GM19452 (cell line): ENCODE data around the gene NSRP1.
"Not testable (repeated sequence)": the region's sequence is repeated elsewhere in the genome, so short reads cannot be mapped to it uniquely, and the experiment has no call there.

Experiments used
- ATAC-seq: cut with Tn5 transposase; IDR thresholded peaks from one replicate; pipeline ENCODE4 v1.9.1; 2021; ENCODE audit not compliant: unreplicated experiment

Gene NSRP1

DNA sequence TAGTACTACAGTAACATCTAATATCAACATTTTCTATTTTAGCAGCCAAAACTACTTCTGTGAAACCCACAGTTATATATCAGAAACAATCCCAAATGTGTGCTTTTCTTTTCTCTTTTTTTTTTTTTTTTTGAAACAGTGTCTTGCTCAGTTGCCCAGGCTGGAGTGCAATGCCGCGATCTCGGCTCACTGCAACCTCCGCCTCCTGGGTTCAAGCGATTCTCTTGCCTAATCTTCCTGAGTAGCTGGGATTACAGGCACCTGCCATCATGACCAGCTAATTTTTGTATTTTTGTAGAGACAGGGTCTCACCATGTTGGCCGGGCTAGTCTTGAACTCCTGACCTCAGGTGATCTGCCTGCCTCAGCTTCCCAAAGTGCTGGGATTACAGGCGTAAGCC is 2.0 kb downstream of the NSRP1 start:
- not testable (repeated sequence) for ATAC-seq

DNA sequence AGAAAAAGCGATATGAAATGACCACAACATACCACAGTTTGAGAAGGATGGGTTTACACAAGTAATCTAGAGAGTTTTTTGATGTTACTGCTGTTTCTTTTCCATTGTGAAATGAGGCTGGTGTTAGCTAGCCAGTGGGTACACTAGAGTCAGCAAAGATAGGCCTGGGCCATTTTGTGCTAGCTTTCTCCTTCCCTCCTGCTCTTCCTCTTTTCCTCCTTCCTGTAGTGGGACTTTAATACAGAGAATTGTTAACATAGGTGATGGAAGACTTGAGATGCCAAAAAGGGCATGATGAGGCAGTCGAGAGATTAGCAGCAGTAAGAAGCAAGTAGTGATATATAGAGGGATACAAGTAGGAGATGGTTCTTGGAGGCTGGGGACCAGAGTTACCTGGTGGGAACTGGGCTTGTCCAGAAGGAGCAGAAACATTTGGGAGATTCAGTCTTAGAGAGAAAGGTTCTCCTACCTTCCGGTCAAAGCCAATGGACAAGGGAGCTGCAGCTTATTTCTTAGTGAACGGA is 7.7 kb downstream of the NSRP1 start:
- ATAC-seq: no peak

DNA sequence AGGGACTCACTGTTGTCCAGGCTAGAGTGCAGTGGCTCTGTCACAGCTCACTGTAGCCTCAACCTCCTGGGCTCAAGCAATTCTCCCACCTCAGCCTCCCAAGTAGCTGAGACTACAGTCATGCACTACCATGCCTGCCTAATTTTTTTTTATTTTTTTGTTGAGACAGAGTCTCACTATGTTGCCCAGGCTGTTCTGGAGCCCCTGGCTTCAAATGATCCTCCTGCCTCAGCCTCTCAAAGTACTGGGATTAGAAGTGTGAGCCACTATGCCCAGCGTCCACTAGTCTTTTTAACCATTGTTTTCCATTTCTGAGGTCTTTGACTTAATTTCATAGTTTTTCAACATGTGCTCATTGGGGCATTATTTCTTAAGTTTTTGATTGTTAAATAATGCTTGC is 13.5 kb downstream of the NSRP1 start:
- no peak for ATAC-seq

DNA sequence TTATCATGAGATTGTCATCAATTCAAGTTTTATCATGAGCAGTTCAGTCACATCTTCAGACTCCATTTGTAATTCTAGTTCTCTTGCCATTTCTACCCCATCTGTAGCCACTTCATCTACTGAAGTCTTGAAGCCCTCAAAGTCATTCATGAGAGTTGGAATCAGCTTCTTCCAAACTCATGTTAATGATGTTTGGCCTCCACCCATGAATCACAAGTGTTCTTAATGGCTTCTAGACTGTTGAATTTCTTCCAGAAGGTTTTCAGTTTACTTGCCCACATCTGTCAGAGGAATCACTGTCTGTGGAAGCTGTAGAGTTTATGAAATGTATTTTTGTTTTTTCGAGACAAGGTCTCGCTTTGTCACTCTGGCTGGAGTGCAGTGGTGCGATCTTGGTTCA is 16.0 kb downstream of the NSRP1 start:
- no peak for ATAC-seq

DNA sequence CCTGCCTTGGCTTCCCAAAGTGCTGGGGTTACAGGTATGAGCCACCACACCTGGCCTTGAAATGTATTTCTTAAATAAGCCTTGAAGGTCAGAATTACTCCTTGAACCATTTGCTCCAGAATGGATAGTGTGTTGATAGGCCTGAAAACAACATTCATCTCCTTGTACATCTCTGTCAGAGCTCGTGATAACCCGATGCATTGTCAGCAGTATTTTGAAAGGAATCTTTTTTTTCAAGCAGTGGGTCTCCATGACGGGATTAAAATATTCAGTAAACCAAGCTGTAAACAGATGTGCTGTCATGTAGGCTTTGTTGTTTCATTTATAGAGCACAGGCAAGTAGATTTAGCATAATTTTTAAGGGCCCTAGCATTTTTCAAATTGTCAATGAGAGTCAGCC is 16.6 kb downstream of the NSRP1 start:
- no peak for ATAC-seq

DNA sequence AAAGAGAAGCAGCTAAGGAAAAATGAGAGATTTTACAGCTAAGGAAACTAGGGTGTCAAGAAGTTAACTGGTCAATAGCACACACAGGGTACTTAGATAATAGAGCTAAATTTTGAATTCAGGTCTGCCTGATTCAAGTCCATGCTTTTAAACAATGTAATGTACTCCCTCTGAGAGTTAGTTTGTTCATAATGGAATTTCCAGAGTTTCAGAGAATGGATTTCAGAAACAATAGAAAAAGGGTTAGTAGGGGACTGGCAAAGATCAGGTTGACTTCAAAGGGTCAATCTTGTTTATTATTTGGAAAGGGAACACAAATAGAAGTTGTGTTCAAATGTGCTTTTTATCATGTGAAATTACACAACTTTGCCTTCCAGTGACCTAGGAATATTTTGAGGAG is 17.9 kb downstream of the NSRP1 start:
- no peak for ATAC-seq

DNA sequence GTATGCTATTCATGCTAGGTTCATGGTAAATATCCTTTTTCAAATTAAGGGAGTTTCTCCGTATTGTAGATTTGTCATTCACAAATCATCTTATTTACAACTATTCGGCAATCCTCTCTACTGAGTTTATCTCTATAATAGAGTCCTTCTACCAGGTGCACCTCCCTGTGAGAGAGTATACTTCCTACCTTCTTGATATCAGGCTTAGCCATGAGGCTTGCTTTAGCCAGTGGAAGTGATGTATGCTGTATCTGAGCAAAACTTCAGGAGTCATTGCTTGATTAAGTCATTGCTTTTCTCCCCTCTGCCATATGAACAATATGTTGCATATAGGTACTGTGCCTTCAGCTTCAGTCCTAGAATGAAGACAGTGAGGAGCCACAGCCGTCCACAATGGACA is 20.5 kb downstream of the NSRP1 start:
- ATAC-seq: no peak

DNA sequence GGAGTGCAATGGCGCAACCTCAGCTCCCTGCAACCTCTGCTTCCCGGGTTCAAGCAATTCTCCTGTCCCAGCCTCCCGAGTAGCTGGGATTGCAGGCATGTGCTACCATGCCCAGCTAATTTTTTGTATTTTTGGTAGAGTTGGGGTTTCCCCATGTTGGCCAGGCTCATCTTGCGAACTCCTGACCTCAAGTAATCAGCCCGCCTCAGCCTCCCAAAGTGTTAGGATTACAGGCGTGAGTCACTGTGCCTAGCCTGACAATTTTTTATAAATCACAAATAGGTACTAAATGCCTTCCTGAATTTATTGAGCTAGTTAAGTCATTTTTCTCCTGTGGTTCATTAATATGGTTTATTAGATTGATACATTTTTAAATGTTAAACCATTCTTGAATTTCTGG is 31.2 kb downstream of the NSRP1 start:
- not testable (repeated sequence) for ATAC-seq

DNA sequence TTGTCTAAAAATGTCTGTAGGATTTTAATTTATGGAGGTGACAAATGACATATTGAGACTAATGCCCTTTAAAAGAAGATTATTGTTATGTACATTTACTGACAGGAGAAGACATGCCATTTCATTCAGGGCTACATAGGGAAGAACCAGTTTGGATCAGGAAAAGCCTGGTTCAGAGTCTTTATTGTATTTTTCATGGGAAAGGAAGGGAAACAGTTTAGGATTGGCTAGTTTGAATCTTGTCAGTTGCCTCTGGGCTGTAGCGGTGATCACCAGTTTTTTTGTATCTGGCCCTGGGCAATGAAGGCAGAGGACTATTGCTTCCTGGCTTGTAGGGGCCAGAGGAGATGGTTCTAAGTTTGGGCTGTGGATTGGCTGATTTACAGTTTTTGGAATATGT is 31.8 kb downstream of the NSRP1 start:
- ATAC-seq: no peak

DNA sequence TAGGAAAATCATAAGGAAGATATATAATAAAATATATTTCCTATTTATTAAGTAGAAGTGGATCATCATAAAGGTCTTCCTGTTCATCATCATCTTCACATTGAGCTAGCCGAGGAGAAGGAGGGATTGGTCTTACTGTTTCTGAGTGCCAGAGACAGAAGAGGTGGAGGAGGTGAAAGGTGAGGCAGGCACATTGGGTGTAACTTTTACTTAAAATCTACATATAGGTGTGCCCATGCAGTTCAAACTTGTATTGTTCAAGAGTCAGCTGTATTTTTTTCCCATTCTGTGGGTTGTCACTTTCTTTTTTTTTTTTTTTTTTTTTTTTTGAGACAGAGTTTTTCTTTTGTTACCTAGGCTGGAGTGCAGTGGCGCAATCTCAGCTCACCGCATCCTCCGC is 34.9 kb downstream of the NSRP1 start:
- ATAC-seq: no peak

DNA sequence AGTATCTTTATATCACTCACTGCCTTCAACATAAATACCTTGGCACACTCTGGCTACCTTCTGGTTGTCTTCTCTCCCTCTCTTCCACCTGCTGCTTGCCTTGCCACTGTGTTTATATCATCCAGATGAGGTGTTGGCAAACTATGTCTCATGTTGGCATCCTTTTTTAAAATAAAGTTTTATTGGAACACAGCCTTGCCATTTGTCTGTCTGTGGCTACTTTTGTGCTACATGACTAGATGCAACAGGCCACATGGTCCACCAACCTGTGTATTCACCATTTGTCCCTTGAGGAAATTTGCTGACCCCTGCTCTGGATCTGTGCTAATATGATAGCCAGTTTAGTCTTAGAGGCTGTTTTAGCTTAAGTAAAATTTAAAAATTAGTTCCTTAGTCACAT is 36.8 kb downstream of the NSRP1 start:
- no peak for ATAC-seq

DNA sequence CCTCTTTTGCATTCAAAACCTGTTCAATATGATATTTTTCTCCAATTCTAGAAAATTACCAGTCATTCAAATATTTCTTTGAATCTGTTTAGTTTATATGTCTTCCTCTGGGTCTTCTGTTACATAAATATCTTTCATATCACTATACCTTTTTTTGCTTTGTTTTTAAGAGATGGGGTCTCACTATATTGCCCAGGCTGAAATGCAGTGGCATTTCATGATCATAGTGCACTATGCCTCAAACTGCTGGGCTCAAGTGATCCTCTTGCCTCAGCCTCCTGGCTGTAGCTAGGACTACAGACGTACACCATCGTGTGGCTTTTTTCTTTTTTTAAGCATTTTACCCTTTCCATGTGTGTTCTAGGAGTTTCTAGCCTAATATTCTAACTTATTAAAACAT is 38.8 kb downstream of the NSRP1 start:
- ATAC-seq: no peak

DNA sequence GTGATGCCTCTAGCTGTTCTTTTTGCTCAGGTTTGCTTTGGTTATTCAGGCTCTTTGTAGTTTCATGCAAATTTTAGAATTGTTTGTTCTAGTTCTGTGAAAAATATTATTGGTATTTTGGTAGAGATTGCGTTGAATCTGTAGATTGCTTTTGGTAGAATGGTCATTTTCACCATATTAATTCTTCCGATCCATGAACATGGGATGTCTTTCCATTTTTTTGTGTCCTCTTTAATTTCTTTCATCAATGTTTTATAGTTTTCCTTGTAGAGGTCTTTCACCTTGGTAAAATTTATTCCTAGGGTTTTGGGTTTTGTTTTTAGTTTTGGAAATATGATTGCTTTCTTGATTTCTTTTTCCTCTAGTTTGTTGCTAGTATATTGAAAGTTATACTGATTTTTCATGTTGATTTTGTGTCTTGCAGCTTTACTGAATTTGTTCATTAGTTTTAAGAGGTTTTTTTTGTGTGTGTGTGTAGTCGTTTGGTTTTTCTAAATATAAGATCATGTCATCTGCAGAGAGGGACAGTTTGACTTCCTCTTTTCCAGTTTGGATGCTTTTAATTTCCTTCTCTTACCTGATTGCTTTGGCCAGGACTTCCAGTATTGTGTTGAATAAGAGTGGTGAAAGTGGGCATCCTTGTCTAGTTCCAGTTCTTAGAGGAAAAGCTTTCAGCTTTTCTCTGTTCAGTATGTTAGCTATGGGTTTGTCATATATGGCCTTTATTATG is 42.4 kb downstream of the NSRP1 start:
- no peak for ATAC-seq

DNA sequence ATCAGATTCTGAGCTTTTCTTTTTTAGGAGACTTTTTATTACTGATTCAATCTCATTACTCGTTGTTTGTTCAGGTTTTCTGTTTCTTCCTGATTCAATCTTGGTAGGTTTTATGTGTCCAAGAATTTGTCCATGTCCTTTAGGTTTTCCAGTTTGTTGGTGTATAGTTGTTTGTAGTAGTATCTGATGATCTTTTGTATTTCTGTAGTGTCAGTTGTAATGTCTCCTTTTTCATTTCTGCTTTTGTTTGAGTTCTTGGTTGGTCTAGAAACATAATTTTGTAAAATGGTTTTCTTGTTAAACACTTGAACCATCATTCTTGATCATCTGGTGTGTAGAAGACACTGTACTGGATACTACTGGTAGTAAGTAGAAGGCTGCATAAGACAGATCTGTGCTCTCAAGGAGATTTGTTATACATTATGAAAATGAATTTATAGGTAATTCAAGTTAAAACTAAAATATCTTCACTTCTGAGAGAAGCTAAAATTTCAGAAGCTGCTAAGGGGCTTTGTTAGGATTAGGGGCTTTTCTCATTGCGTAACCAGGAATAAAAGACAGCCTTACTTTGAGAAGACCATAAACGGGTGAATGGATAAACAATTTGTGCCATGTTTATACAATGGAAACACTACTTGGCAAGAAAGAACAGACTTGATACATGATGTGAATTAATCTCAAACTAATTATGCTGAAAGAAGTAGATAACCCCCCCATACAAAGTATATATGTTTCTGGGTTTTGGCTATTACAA is 44.0 kb downstream of the NSRP1 start:
- ATAC-seq: no peak

DNA sequence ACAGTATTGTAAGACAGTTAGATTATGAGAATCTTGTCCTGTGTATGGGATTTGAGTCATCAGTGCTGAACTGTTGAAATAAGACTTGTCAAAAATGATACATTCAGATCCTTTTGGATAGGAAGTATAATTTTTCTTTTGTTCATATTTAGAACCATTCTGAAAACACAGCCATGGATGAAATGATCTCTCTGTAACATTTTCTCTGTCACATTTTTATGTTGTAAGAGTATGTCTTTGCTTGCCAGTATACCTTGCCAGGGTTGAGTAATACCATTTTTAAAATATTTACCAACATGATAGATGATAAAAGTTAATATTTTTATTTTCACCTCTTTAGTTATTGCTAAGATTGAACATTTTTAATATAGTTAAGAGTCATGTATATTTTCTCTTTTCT is 45.0 kb downstream of the NSRP1 start:
- ATAC-seq: no peak

DNA sequence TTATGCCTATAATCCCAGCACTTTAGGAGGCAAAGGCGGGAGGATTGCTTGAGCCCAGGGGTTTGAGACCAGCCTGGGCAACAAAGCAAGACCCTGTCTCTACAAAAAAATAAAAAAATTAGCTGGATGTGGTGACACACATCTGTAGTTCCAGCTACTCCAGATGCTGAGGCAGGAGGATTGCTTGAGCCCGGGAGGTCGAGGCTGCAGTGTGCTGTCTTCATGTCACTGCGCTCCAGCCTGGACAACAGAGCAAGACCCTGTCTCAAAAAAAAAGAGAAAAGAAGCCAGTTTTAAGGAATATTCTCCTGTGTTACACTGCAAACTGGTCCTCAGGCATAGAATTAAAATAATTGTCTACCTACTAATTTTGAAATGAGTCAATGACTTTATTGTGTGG is 47.9 kb downstream of the NSRP1 start:
- no peak for ATAC-seq

DNA sequence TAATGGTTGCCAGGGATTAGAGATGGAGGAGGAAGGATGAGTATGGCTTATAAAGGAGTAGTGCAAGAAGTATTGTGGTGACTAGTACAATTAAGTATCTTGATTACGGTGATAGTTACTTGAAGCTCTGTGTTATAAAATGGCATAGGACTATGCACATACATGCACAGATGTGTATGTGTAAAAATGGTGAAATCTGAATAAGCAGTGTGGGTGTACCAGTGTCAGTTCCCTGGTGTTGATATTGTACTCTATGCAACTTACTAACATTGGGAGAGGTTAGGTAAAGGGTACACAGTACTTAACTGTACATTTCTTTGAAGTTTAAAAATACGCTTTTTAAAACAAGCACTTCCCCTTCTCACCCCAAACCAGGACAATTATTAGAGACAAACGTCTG is 48.5 kb downstream of the NSRP1 start:
- ATAC-seq: no peak

DNA sequence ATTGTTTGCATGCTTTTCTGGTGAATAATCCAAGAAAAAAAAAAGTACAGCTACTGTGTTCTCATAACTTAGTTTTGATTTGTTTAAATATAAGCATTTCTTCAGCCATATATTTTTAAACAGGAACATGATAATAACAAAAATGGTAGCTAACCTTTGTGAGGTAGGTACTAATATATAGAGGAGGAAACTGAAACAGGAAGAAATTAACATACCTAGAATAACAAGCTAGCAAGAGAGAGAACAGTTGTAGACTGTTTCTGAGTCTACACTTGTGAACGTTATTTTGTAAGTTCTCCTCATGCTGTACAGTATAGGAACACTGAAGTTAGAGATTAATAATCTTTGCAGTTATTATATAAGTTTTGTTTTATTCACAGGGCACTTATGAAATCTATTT is 49.3 kb downstream of the NSRP1 start:
- ATAC-seq: no peak

DNA sequence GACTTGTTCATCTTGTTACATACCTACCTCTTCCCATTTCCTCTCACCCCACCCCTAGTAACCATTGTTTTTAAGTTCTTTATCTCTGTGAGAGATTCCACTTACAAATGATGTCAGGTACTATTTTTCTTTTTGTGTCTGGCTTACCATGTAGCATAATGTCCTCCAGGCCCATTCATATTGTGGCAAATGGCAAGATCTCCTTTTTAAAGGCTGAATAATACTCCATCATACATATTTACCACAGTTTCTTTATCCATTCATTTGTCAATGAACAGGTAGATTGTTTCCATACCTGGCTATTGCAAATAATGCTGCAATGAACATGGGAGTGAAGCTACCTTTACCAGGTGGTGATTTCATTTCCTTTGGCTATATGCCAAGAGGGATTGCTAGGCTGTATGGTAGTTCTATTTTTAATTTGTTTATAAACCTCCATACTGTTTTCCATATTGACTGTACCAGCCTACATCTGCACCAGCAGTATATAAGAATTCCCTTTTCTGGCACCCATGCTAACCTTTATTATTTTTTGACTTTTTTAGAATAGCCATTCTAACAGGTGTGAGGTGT is 53.9 kb downstream of the NSRP1 start:
- no peak for ATAC-seq

DNA sequence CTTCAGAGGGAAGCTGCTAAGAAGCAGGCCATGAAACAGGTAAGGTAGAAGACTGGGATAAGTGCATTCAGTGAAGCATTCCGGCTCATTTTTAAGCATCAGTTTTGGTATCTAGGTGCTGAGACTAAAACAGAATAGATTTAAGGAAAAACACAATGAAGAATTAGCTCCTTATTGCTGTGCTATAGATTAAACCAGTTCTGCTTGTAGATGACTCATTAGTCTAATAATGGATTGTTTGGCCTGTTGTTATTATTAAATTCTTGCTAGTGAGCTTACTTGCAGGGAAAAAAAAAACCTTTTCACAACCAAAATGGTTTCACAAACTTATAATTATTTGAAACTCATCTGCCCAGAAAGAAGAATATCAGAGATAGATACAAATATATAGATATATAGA is 55.9 kb downstream of the NSRP1 start:
- no peak for ATAC-seq

DNA sequence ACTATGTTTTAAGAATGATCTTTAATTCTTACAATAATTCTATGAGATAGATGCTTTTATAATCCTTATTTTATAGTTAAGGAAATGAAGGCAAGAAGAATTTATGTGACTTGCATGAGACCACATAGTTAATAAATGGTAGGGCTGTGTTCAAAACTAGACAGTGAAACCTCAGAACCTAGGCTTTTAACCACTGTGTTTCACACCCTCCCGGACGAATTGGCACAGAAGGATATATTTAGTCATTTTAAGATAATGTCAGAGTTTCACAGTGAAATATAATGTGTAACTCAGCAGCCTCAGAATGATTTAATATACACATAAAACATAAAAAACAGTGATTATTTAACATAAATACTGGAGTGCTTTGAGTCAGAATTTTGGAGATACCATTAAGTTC is 57.0 kb downstream of the NSRP1 start:
- ATAC-seq: peak; percentile 76

DNA sequence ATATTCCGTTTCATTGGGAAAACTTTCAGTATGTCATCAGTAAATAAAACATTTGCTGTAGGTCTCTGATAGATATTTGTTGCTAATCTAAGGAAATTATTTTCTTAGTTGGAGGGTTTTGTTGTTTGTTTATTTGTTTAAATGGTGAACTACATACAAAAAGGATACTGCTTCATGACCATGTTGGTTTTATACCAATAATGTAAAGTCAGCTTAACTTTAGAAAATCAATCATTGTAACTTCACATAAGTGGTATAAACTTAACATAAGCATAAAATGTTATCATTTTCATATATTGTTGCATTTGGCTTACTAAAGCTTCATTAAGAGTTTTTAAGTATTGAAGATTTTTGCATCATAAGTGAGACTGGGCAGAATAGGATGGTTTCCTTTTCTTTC is 57.9 kb downstream of the NSRP1 start:
- no peak for ATAC-seq
